IMR-90 (cell line): ENCODE measurements around the gene SDHAF1. TPM values are rescaled to one million over a fixed set of nuclear protein-coding genes. Genes with fewer than 3 reads are reported as not detected.

Source experiments
- ATAC-seq: fragments of 200-7000 bp; cut with Tn5 transposase; 2 replicates; pipeline ENCODE4 v1.9.1; 2020; ENCODE audit warnings: low read depth, mild to moderate bottlenecking, moderate library complexity
- BruUV-seq: library from RNA; stranded (reverse); fragments of 400-500 nt; replicated peaks from 2 replicates; lab custom pipeline; 2021; lab: Mats Ljungman, UMichigan
- CTCF ChIA-PET: fragments of 300-600 bp; formaldehyde crosslinking; extraction: SDS; loops from one replicate; lab custom pipeline; 2021; ENCODE audit warnings: antibody characterized with exemption; lab: Yijun Ruan, JAX
- POLR2A ChIA-PET: fragments of 300-600 bp; sonication (Branson Sonifier 250); formaldehyde crosslinking; loops from one replicate; lab custom pipeline; 2022; ENCODE audit warnings: antibody characterized with exemption; ENCODE audit not compliant: unreplicated experiment; lab: Charles Lee
- DNase-seq: peaks from one replicate; pipeline ENCODE4 v3.0.0; 2013
- H2AFZ ChIP-seq: replicated peaks from 2 replicates; pipeline ENCODE3; 2013; ENCODE audit warnings: low read length, mild to moderate bottlenecking; ENCODE audit not compliant: poor library complexity
- H2AK5ac ChIP-seq: 2 replicates; pipeline ENCODE4 v1.6.1; 2013; ENCODE audit warnings: low read depth, low read length, inconsistent platforms
- H2AK9ac ChIP-seq: replicated peaks from 2 replicates; pipeline ENCODE3; 2013; ENCODE audit warnings: mild to moderate bottlenecking, low read depth, low read length, moderate library complexity; ENCODE audit not compliant: poor library complexity
- H2BK120ac ChIP-seq: 2 replicates; pipeline ENCODE4 v1.6.1; 2013; ENCODE audit warnings: low read depth, low read length, inconsistent platforms
- H2BK15ac ChIP-seq: 3 replicates; pipeline ENCODE4 v1.6.1; 2013; ENCODE audit warnings: low read depth, low read length, inconsistent platforms
- H2BK20ac ChIP-seq: 2 replicates; pipeline ENCODE4 v1.6.1; 2013; ENCODE audit warnings: low read depth, mild to moderate bottlenecking, inconsistent platforms, low read length, moderate library complexity
- H2BK5ac ChIP-seq: 2 replicates; pipeline ENCODE4 v1.6.1; 2013; ENCODE audit warnings: mild to moderate bottlenecking, low read depth, low read length, inconsistent platforms; ENCODE audit not compliant: poor library complexity, severe bottlenecking
- H3K14ac ChIP-seq: replicated peaks from 2 replicates; pipeline ENCODE4 v1.6.1; 2013; ENCODE audit warnings: low read depth, low read length, inconsistent platforms
- H3K18ac ChIP-seq: 2 replicates; pipeline ENCODE4 v1.6.1; 2013; ENCODE audit warnings: low read depth, low read length, control low read depth
- H3K23ac ChIP-seq: 2 replicates; pipeline ENCODE4 v1.6.1; 2013; ENCODE audit warnings: low read depth, low read length, inconsistent platforms
- H3K27ac ChIP-seq: 2 replicates; pipeline ENCODE4 v1.5.1; 2013; ENCODE audit warnings: mild to moderate bottlenecking, control low read depth, low read length; ENCODE audit not compliant: insufficient read depth
- H3K27me3 ChIP-seq: 2 replicates; pipeline ENCODE4 v1.6.1; 2013; ENCODE audit warnings: low read length; ENCODE audit not compliant: control insufficient read depth, insufficient read depth
- H3K36me3 ChIP-seq: 2 replicates; pipeline ENCODE4 v1.6.1; 2013; ENCODE audit warnings: low read length, mixed read lengths; ENCODE audit not compliant: control insufficient read depth, insufficient read depth
- H3K4ac ChIP-seq: 2 replicates; pipeline ENCODE4 v1.6.1; 2013; ENCODE audit warnings: low read depth, low read length, inconsistent platforms
- H3K4me1 ChIP-seq: 2 replicates; pipeline ENCODE4 v1.6.1; 2013; ENCODE audit warnings: low read length, mixed read lengths; ENCODE audit not compliant: control insufficient read depth, insufficient read depth
- H3K4me2 ChIP-seq: 2 replicates; pipeline ENCODE4 v1.6.1; 2013; ENCODE audit warnings: low read depth, mild to moderate bottlenecking, control low read depth, low read length, moderate library complexity
- H3K4me3 ChIP-seq: 2 replicates; pipeline ENCODE4 v1.5.1; 2013; ENCODE audit warnings: low read depth, mild to moderate bottlenecking, control low read depth, low read length, moderate library complexity; ENCODE audit not compliant: insufficient read depth
- H3K56ac ChIP-seq: 2 replicates; pipeline ENCODE4 v1.6.1; 2013; ENCODE audit warnings: low read length, inconsistent platforms; ENCODE audit not compliant: insufficient read depth; ENCODE audit errors: extremely low read depth
- H3K79me1 ChIP-seq, 2 experiments: 2 replicates each; pipeline ENCODE4 v1.6.1; 2013; ENCODE audit warnings: low read length in 2 of 2, inconsistent platforms in 1 of 2, low read depth in 1 of 2
- H3K9ac ChIP-seq: 2 replicates; pipeline ENCODE4 v1.6.1; 2013; ENCODE audit warnings: low read depth, low read length, control low read depth
- H3K9me1 ChIP-seq: 2 replicates; pipeline ENCODE4 v1.6.1; 2013; ENCODE audit warnings: low read length, inconsistent platforms; ENCODE audit not compliant: insufficient read depth
- H3K9me3 ChIP-seq: 2 replicates; pipeline ENCODE4 v1.6.1; 2013; ENCODE audit warnings: low read length; ENCODE audit not compliant: control insufficient read depth, insufficient read depth
- H4K20me1 ChIP-seq: 2 replicates; pipeline ENCODE4 v1.6.1; 2013; ENCODE audit warnings: low read length, inconsistent platforms; ENCODE audit not compliant: insufficient read depth
- H4K5ac ChIP-seq: 2 replicates; pipeline ENCODE4 v1.6.1; 2013; ENCODE audit warnings: mild to moderate bottlenecking, low read depth, low read length, control low read depth
- H4K8ac ChIP-seq, 2 experiments: 2 replicates each; pipeline ENCODE4 v1.6.1; 2013; ENCODE audit warnings: low read depth in 2 of 2, low read length in 2 of 2, control low read depth in 1 of 2, inconsistent platforms in 1 of 2
- H4K91ac ChIP-seq: 2 replicates; pipeline ENCODE4 v1.6.1; 2013; ENCODE audit warnings: low read depth, low read length, inconsistent platforms; ENCODE audit not compliant: insufficient read depth
- BHLHE40 ChIP-seq: fragments of 150-350 bp; IDR thresholded peaks from 2 replicates; pipeline ENCODE4 v1.6.1; 2016; ENCODE audit warnings: mild to moderate bottlenecking, low read depth, low read length
- CEBPB ChIP-seq: IDR thresholded peaks from 2 replicates; pipeline ENCODE4 v1.6.1; 2012; ENCODE audit warnings: low read depth, low read length, improper control_type of control experiment
- CHD1 ChIP-seq: IDR thresholded peaks from 2 replicates; pipeline ENCODE4 v1.6.1; 2012; ENCODE audit warnings: low read depth, low read length, improper control_type of control experiment
- CTCF ChIP-seq: conservative IDR thresholded peaks from 2 replicates; pipeline ENCODE4 v1.5.1; 2012; ENCODE audit warnings: mild to moderate bottlenecking, low read depth, low read length, improper control_type of control experiment
- FOS ChIP-seq: fragments of 150-350 bp; IDR thresholded peaks from 2 replicates; pipeline ENCODE4 v1.6.1; 2016; ENCODE audit warnings: low read depth, low read length
- NFE2L2 ChIP-seq: fragments of 150-350 bp; IDR thresholded peaks from 2 replicates; pipeline ENCODE4 v1.6.1; 2016; ENCODE audit warnings: low read depth, mild to moderate bottlenecking, low read length
- RCOR1 ChIP-seq: IDR thresholded peaks from 2 replicates; pipeline ENCODE4 v1.6.1; 2012; ENCODE audit warnings: mild to moderate bottlenecking, low read length, improper control_type of control experiment; ENCODE audit not compliant: insufficient replicate concordance
- RFX5 ChIP-seq: IDR thresholded peaks from 2 replicates; pipeline ENCODE4 v1.8.0; 2012; ENCODE audit warnings: low read depth, mild to moderate bottlenecking, low read length, moderate library complexity
- SMC3 ChIP-seq: fragments of 150-350 bp; IDR thresholded peaks from 2 replicates; pipeline ENCODE4 v1.6.1; 2016; ENCODE audit warnings: low read depth, mild to moderate bottlenecking, antibody characterized with exemption, low read length, moderate library complexity
- WGBS, 2 experiments: methylation state at CpG; one replicate each; pipeline versions ENCODE4 v1.1.5 to v1.1.7; 2013; ENCODE audit warnings: missing lambda C conversion rate in 2 of 2; ENCODE audit not compliant: insufficient read length in 1 of 2; ENCODE audit errors: extremely low coverage in 2 of 2; 5-methylcytosine and 5-hydroxymethylcytosine counted together
- dilution Hi-C: fragments of 300-500 bp; cut with HindIII; formaldehyde crosslinking; loops from one replicate; pipeline ENCODE4 v1.14.3; 2018; ENCODE audit warnings: low sequenced_read_pairs; ENCODE audit not compliant: unreplicated experiment
- in situ Hi-C: fragments of 300-500 bp; cut with MboI; formaldehyde crosslinking; loops from 3 replicates; pipeline ENCODE4 v1.14.3; 2019; ENCODE audit warnings: low sequenced_read_pairs, inconsistent platforms, mixed read lengths
- intact Hi-C: fragments of 100-400 bp; cut with micrococcal nuclease; formaldehyde crosslinking; loops from 2 replicates; pipeline ENCODE4 v1.10.0; 2022
- microRNA-seq, 2 experiments: library from miRNA; stranded (forward) in 1 of 2; unstranded in 1 of 2; fragments of 10-50 nt in 1 of 2; fragments of <30 nt in 1 of 2; gene quantifications in 1 of 2; microRNA quantifications in 1 of 2; one replicate each; pipeline versions ENCODE3 to v1.1.0; 2013 to 2020; ENCODE audit not compliant: insufficient read depth in 1 of 2, insufficient read length in 1 of 2, unreplicated experiment in 1 of 2
- polyA plus RNA-seq, 3 experiments: library from polyadenylated mRNA; depleted of rRNA; stranded (reverse); fragments of >200 nt; gene quantifications; 2 replicates each; pipeline ENCODE4 v1.2.3, GENCODE V29; 2012; ENCODE audit warnings: low replicate concordance in 1 of 3
- small RNA-seq, 5 experiments: library from RNA; depleted of rRNA; stranded (forward); fragments of <200 nt; gene quantifications; one replicate each; pipeline ENCODE3, GENCODE V24; 2012
- total RNA-seq: library from RNA; depleted of rRNA; stranded (reverse); fragments of >200 nt; gene quantifications from 2 replicates; pipeline ENCODE4 v1.2.3, GENCODE V29; 2012; rRNA removed

The SDHAF1 gene
- total and polyA plus RNA-seq, 2 of the 4 experiments (the other 2 are of a cell fraction), result 4.8 to 9.9 TPM

GRCh38 chr19:36043952-36044351, 49.0 kb downstream of the SDHAF1 start:
- dilution Hi-C loops, result no loop called here
- no peak overlapping the region for H4K5ac ChIP-seq
- DNase-seq (no peak), ATAC-seq (no peak)
- H2AFZ ChIP-seq, result no peak overlapping the region
- CTCF ChIA-PET, result interaction anchor here (0.7 kb wide), 1 partner anchor 157 kb away, joined by 4 read pairs; no protein-coding TSS in a partner anchor
- H3K9me3 ChIP-seq, result no peaks in the 10 kb centered on the region
- H3K18ac ChIP-seq, result no peak overlapping the region
- H3K4me1 ChIP-seq, result peaks cover 9% of the 10 kb centered on the region
- no peak overlapping the region for H3K14ac ChIP-seq
- no peak for TF ChIP-seq BHLHE40
- no peak for TF ChIP-seq CEBPB
- TF ChIP-seq FOS, result no peak
- TF ChIP-seq CHD1, result no peak
- no peak for TF ChIP-seq RFX5
- no peak for TF ChIP-seq SMC3
- TF ChIP-seq CTCF, result no peak
- no peak for TF ChIP-seq NFE2L2
- no peak for TF ChIP-seq RCOR1
- H2BK15ac ChIP-seq, result no peak overlapping the region
- H3K27me3 ChIP-seq, result no peaks in the 10 kb centered on the region
- POLR2A ChIA-PET, result no interaction called here
- peaks cover 5% of the 10 kb centered on the region for H3K36me3 ChIP-seq
- no peak overlapping the region for H2AK5ac ChIP-seq
- no peak overlapping the region for H3K4me3 ChIP-seq
- H3K27ac ChIP-seq, result peak overlapping the region; percentile 37; the same call in 1 of the 2 replicates
- in situ Hi-C loops, result no loop called here
- peaks cover 4 to 21% of the 10 kb centered on the region in 2 experiments; a peak in 3 of 4 replicates for H3K79me1 ChIP-seq
- H4K20me1 ChIP-seq, result no peaks in the 10 kb centered on the region
- no peak overlapping the region for H4K91ac ChIP-seq
- BruUV-seq, result no TSS peak
- no peak overlapping the region for H2BK120ac ChIP-seq
- no peak overlapping the region for H2AK9ac ChIP-seq
- H3K4me2 ChIP-seq, result no peak overlapping the region
- H2BK5ac ChIP-seq, result no peak overlapping the region
- H4K8ac ChIP-seq, result no peak overlapping the region
- WGBS, 2 experiments, result 80% methylated on average over 1 of the region's 2 CpGs; no CpG with 5 or more reads in 1 of the 2 experiments
- H3K56ac ChIP-seq, result no peak overlapping the region
- intact Hi-C loops, result no loop called here
- no peak overlapping the region for H3K4ac ChIP-seq
- H2BK20ac ChIP-seq, result no peak overlapping the region
- no peak overlapping the region for H3K23ac ChIP-seq
- no peaks in the 10 kb centered on the region; the same call in 1 of the 2 replicates for H3K9me1 ChIP-seq
- no peak overlapping the region for H3K9ac ChIP-seq

Small RNA genes lying within 50 kb of the gene (microRNA-seq; reads per million reads assigned to microRNA genes)
- not detected for gene AF038458.1 (ENCODE audit: insufficient read depth, insufficient read length)

Small RNA genes lying within 50 kb of the gene (small RNA-seq; reads per million reads assigned to genes)
- gene AF038458.1, result 0 reads per million in 5 experiments

Other genes starting within 250 kb of the SDHAF1 start
- gene U2AF1L4, start 249.8 kb upstream of the SDHAF1 start, total RNA-seq, result 6.1 and 8.1 TPM in 2 replicates
- 15.0 and 15.6 TPM in 2 replicates for gene U2AF1L4, start 249.8 kb upstream of the SDHAF1 start, polyA plus RNA-seq (2012; rRNA removed)
- 8.6 and 9.0 TPM in 2 replicates for gene PSENEN, start 249.5 kb upstream of the SDHAF1 start, total RNA-seq
- 47.0 and 59.1 TPM in 2 replicates for gene PSENEN, start 249.5 kb upstream of the SDHAF1 start, polyA plus RNA-seq (2012; rRNA removed)
- 12.7 and 12.8 TPM in 2 replicates for gene LIN37, start 246.6 kb upstream of the SDHAF1 start, total RNA-seq
- 17.2 and 23.1 TPM in 2 replicates for gene LIN37, start 246.6 kb upstream of the SDHAF1 start, polyA plus RNA-seq (2012; rRNA removed)
- gene HSPB6, start 238.2 kb upstream of the SDHAF1 start, total RNA-seq, result 5.7 and 6.9 TPM in 2 replicates
- gene HSPB6, start 238.2 kb upstream of the SDHAF1 start, polyA plus RNA-seq (2012; rRNA removed), result 188 and 206 TPM in 2 replicates
- 3.3 and 5.4 TPM in 2 replicates for gene PROSER3, start 237.0 kb upstream of the SDHAF1 start, total RNA-seq
- gene PROSER3, start 237.0 kb upstream of the SDHAF1 start, polyA plus RNA-seq (2012; rRNA removed), result 17.9 and 21.8 TPM in 2 replicates
- gene ARHGAP33, start 219.6 kb upstream of the SDHAF1 start, total RNA-seq, result 0.28 and 0.72 TPM in 2 replicates
- 11.9 and 16.3 TPM in 2 replicates for gene ARHGAP33, start 219.6 kb upstream of the SDHAF1 start, polyA plus RNA-seq (2012; rRNA removed)
- gene PRODH2, start 182.3 kb upstream of the SDHAF1 start, total RNA-seq, result not detected in 2 replicates
- not detected in 2 replicates for gene PRODH2, start 182.3 kb upstream of the SDHAF1 start, polyA plus RNA-seq (2012; rRNA removed)
- gene NPHS1, start 142.7 kb upstream of the SDHAF1 start, total RNA-seq, result not detected in 2 replicates
- not detected in 2 replicates for gene NPHS1, start 142.7 kb upstream of the SDHAF1 start, polyA plus RNA-seq (2012; rRNA removed)
- not detected in 2 replicates for gene KIRREL2, start 138.3 kb upstream of the SDHAF1 start, total RNA-seq
- gene KIRREL2, start 138.3 kb upstream of the SDHAF1 start, polyA plus RNA-seq (2012; rRNA removed), result 0.04 TPM in 1 of 2 replicates, not detected in the other
- gene APLP1, start 126.6 kb upstream of the SDHAF1 start, total RNA-seq, result 4.7 and 6.7 TPM in 2 replicates
- gene APLP1, start 126.6 kb upstream of the SDHAF1 start, polyA plus RNA-seq (2012; rRNA removed), result 41.0 and 44.3 TPM in 2 replicates
- gene NFKBID, start 94.6 kb upstream of the SDHAF1 start, total RNA-seq, result 1.1 and 1.4 TPM in 2 replicates
- 12.3 and 13.3 TPM in 2 replicates for gene NFKBID, start 94.6 kb upstream of the SDHAF1 start, polyA plus RNA-seq (2012; rRNA removed)
- not detected in 2 replicates for gene HCST, start 92.7 kb upstream of the SDHAF1 start, total RNA-seq
- 0.93 and 1.5 TPM in 2 replicates for gene HCST, start 92.7 kb upstream of the SDHAF1 start, polyA plus RNA-seq (2012; rRNA removed)
- not detected in 2 replicates for gene TYROBP, start 86.9 kb upstream of the SDHAF1 start, total RNA-seq
- not detected in 2 replicates for gene TYROBP, start 86.9 kb upstream of the SDHAF1 start, polyA plus RNA-seq (2012; rRNA removed)
- 0.36 and 0.56 TPM in 2 replicates for gene LRFN3, start 58.8 kb upstream of the SDHAF1 start, total RNA-seq
- gene LRFN3, start 58.8 kb upstream of the SDHAF1 start, polyA plus RNA-seq (2012; rRNA removed), result 4.8 TPM in 2 replicates
- not detected in 2 replicates for gene SYNE4, start 13.6 kb downstream of the SDHAF1 start, total RNA-seq
- gene SYNE4, start 13.6 kb downstream of the SDHAF1 start, polyA plus RNA-seq (2012; rRNA removed), result 0.27 and 0.34 TPM in 2 replicates
- gene ALKBH6, start 19.0 kb downstream of the SDHAF1 start, total RNA-seq, result 10.3 and 12.9 TPM in 2 replicates
- 38.7 and 42.7 TPM in 2 replicates for gene ALKBH6, start 19.0 kb downstream of the SDHAF1 start, polyA plus RNA-seq (2012; rRNA removed)
- gene CLIP3, start 37.7 kb downstream of the SDHAF1 start, total RNA-seq, result 5.0 and 5.4 TPM in 2 replicates
- 24.4 and 28.7 TPM in 2 replicates for gene CLIP3, start 37.7 kb downstream of the SDHAF1 start, polyA plus RNA-seq (2012; rRNA removed)
- 1.8 and 2.2 TPM in 2 replicates for gene THAP8, start 59.1 kb downstream of the SDHAF1 start, total RNA-seq
- 5.9 and 7.2 TPM in 2 replicates for gene THAP8, start 59.1 kb downstream of the SDHAF1 start, polyA plus RNA-seq (2012; rRNA removed)
- gene WDR62, start 59.7 kb downstream of the SDHAF1 start, total RNA-seq, result 4.5 and 5.0 TPM in 2 replicates
- gene WDR62, start 59.7 kb downstream of the SDHAF1 start, polyA plus RNA-seq (2012; rRNA removed), result 7.0 and 8.2 TPM in 2 replicates
- not detected in 2 replicates for gene OVOL3, start 116.0 kb downstream of the SDHAF1 start, total RNA-seq
- not detected in 2 replicates for gene OVOL3, start 116.0 kb downstream of the SDHAF1 start, polyA plus RNA-seq (2012; rRNA removed)
- 35.8 and 48.3 TPM in 2 replicates for gene POLR2I, start 119.7 kb downstream of the SDHAF1 start, total RNA-seq
- 59.7 and 105 TPM in 2 replicates for gene POLR2I, start 119.7 kb downstream of the SDHAF1 start, polyA plus RNA-seq (2012; rRNA removed)
- gene TBCB, start 120.3 kb downstream of the SDHAF1 start, total RNA-seq, result 182 and 185 TPM in 2 replicates
- gene TBCB, start 120.3 kb downstream of the SDHAF1 start, polyA plus RNA-seq (2012; rRNA removed), result 269 and 315 TPM in 2 replicates
- 436 and 504 TPM in 2 replicates for gene CAPNS1, start 144.9 kb downstream of the SDHAF1 start, total RNA-seq
- 988 and 1,060 TPM in 2 replicates for gene CAPNS1, start 144.9 kb downstream of the SDHAF1 start, polyA plus RNA-seq (2012; rRNA removed)
- 0.54 and 1.1 TPM in 2 replicates for gene COX7A1, start 157.3 kb downstream of the SDHAF1 start, total RNA-seq
- gene COX7A1, start 157.3 kb downstream of the SDHAF1 start, polyA plus RNA-seq (2012; rRNA removed), result 6.9 and 8.4 TPM in 2 replicates
- 6.4 and 7.5 TPM in 2 replicates for gene ZNF565, start 219.5 kb downstream of the SDHAF1 start, total RNA-seq
- gene ZNF565, start 219.5 kb downstream of the SDHAF1 start, polyA plus RNA-seq (2012; rRNA removed), result 2.1 and 2.3 TPM in 2 replicates
- 106 and 129 TPM in 2 replicates for gene ZNF146, start 219.9 kb downstream of the SDHAF1 start, total RNA-seq
- gene ZNF146, start 219.9 kb downstream of the SDHAF1 start, polyA plus RNA-seq (2012; rRNA removed), result 42.6 and 61.6 TPM in 2 replicates